Natural killer cell (primary cell): Measurements from ENCODE around the gene SMPDL3A. TPM values are rescaled to one million over a fixed set of nuclear protein-coding genes. Genes with fewer than 3 reads are reported as not detected.

Experiments
- ATAC-seq, 3 donors: fragments of 150-1000 bp in 2 of 3; fragments of 200-7000 bp in 1 of 3; cut with Tn5 transposase; 1 replicate in 1 of 3; 2 replicates in 2 of 3; pipeline ENCODE4 v1.10.0; 2021; ENCODE audit warnings: mild to moderate bottlenecking in 2 of 3, moderate library complexity in 2 of 3
- DNase-seq, 2 donors: peaks; one replicate each; pipeline versions ENCODE4 v3.0.0 to v3.0.0-alpha.2; 2013 to 2021; ENCODE audit warnings: mixed read lengths in 1 of 2
- H3K27ac ChIP-seq: one replicate; pipeline ENCODE4 v1.5.1; 2013; ENCODE audit warnings: mild to moderate bottlenecking, low read length
- H3K27me3 ChIP-seq: one replicate; pipeline ENCODE4 v1.6.1; 2013; ENCODE audit warnings: low read length; ENCODE audit not compliant: control insufficient read depth, insufficient read depth
- H3K36me3 ChIP-seq: one replicate; pipeline ENCODE4 v1.6.1; 2013; ENCODE audit warnings: low read length; ENCODE audit not compliant: control insufficient read depth, insufficient read depth
- H3K4me1 ChIP-seq: one replicate; pipeline ENCODE4 v1.6.1; 2013; ENCODE audit warnings: low read length; ENCODE audit not compliant: control insufficient read depth, insufficient read depth
- H3K4me3 ChIP-seq: one replicate; pipeline ENCODE4 v1.5.1; 2013; ENCODE audit warnings: low read length
- H3K9me3 ChIP-seq: one replicate; pipeline ENCODE4 v1.6.1; 2013; ENCODE audit warnings: low read length; ENCODE audit not compliant: control insufficient read depth, insufficient read depth
- H3K27ac Mint-ChIP-seq, 2 donors: one replicate each; pipeline ENCODE4 v1.8.0; 2022; ENCODE audit warnings: mild to moderate bottlenecking in 2 of 2, mixed read lengths in 2 of 2, moderate library complexity in 1 of 2
- H3K27me3 Mint-ChIP-seq, 2 donors: one replicate each; pipeline ENCODE4 v1.8.0; 2022; ENCODE audit warnings: low read depth in 2 of 2, mixed read lengths in 2 of 2
- H3K36me3 Mint-ChIP-seq: one replicate; pipeline ENCODE4 v1.8.0; 2022; ENCODE audit warnings: mixed read lengths
- H3K4me1 Mint-ChIP-seq, 2 donors: one replicate each; pipeline ENCODE4 v1.8.0; 2022; ENCODE audit warnings: mixed read lengths in 2 of 2
- H3K4me3 Mint-ChIP-seq: one replicate; pipeline ENCODE4 v1.8.0; 2022; ENCODE audit warnings: mild to moderate bottlenecking, moderate library complexity, mixed read lengths
- H3K9me3 Mint-ChIP-seq, 2 donors: one replicate each; pipeline ENCODE4 v1.8.0; 2022; ENCODE audit warnings: mixed read lengths in 2 of 2
- CTCF ChIP-seq: fragments of 200-600 bp; IDR thresholded peaks from one replicate; pipeline ENCODE4 v1.8.0; 2022; ENCODE audit warnings: antibody characterized with exemption
- WGBS: methylation state at CpG from one replicate; pipeline ENCODE4 v1.1.7; 2013; ENCODE audit warnings: missing lambda C conversion rate; ENCODE audit not compliant: insufficient coverage; 5-methylcytosine and 5-hydroxymethylcytosine counted together
- intact Hi-C: fragments of 100-400 bp; cut with micrococcal nuclease; formaldehyde crosslinking; loops from one replicate; pipeline ENCODE4 v1.14.2; 2022
- total RNA-seq, 4 donors: library from RNA; stranded (reverse); fragments of 120-200 nt in 1 of 4; gene quantifications; one replicate each; pipeline versions ENCODE4 v1.2.3 to v1.2.4, GENCODE V29; 2013 to 2022

SMPDL3A gene
- total RNA-seq, 3 donors from 2014 or later (not counting 1 experiment from before 2014, with no cell fraction given) = 1.1 to 4.3 (median 3.9) TPM

GRCh38 chr6:122839472-122839871, 50.4 kb downstream of the SMPDL3A start:
- Mint-ChIP-seq H3K36me3 (no peaks in the 10 kb centered on the region), H3K9me3 (no peaks in the 10 kb centered on the region), H3K27ac (no peak overlapping the region), H3K4me1 (no peaks in the 10 kb centered on the region), H3K4me3 (no peak overlapping the region), H3K27me3 (peaks cover 0 to 15% of the 10 kb centered on the region in 2 donors)
- H3K36me3 ChIP-seq = no peaks in the 10 kb centered on the region
- TF ChIP-seq CTCF = peak; percentile 46
- no peak overlapping the region for H3K4me3 ChIP-seq
- H3K9me3 ChIP-seq = no peaks in the 10 kb centered on the region
- H3K4me1 ChIP-seq = no peaks in the 10 kb centered on the region
- no peak overlapping the region for H3K27ac ChIP-seq
- no peaks in the 10 kb centered on the region for H3K27me3 ChIP-seq
- ATAC-seq = peak; percentile 58 to 71 (median 62)
- intact Hi-C loops = loop anchor here (1.0 kb wide), 2 partner anchors 108 to 347 kb away; no protein-coding TSS in a partner anchor
- WGBS = no CpG with 5 or more reads among the region's 1 CpG
- DNase-seq = peak; percentile 25 to 67

GRCh38 chr6:122839906-122840305, 50.8 kb downstream of the SMPDL3A start:
- no peak overlapping the region for H3K27ac ChIP-seq
- WGBS = 65% methylated on average over 6 of the region's 8 CpGs
- Mint-ChIP-seq H3K9me3 (no peaks in the 10 kb centered on the region), H3K27ac (no peak overlapping the region), H3K4me3 (no peak overlapping the region), H3K36me3 (no peaks in the 10 kb centered on the region), H3K4me1 (no peaks in the 10 kb centered on the region), H3K27me3 (peaks cover 0 to 15% of the 10 kb centered on the region in 2 donors)
- H3K9me3 ChIP-seq = no peaks in the 10 kb centered on the region
- intact Hi-C loops = loop anchor here (1.0 kb wide), 2 partner anchors 109 to 348 kb away; no protein-coding TSS in a partner anchor
- no peak for TF ChIP-seq CTCF
- H3K27me3 ChIP-seq = no peaks in the 10 kb centered on the region
- no peak overlapping the region for H3K4me3 ChIP-seq
- ATAC-seq = no peak
- DNase-seq = no peak
- H3K36me3 ChIP-seq = no peaks in the 10 kb centered on the region
- no peaks in the 10 kb centered on the region for H3K4me1 ChIP-seq

GRCh38 chr6:122845464-122845863, 56.4 kb downstream of the SMPDL3A start:
- Histone ChIP-seq H3K9me3 (no peaks in the 10 kb centered on the region), H3K4me1 (no peaks in the 10 kb centered on the region), H3K36me3 (no peaks in the 10 kb centered on the region), H3K27me3 (no peaks in the 10 kb centered on the region), H3K27ac (no peak overlapping the region), H3K4me3 (no peak overlapping the region)
- Mint-ChIP-seq H3K9me3 (no peaks in the 10 kb centered on the region), H3K4me3 (no peak overlapping the region), H3K36me3 (no peaks in the 10 kb centered on the region), H3K27me3 (peaks cover 0 to 10% of the 10 kb centered on the region in 2 donors), H3K27ac (no peak overlapping the region), H3K4me1 (no peaks in the 10 kb centered on the region)
- 93% methylated on average over 9 of the region's 9 CpGs for WGBS
- intact Hi-C loops = no loop called here
- DNase-seq = no peak
- no peak for TF ChIP-seq CTCF
- ATAC-seq = no peak

- no peaks in the 10 kb centered on the region for H3K9me3 ChIP-seq
Observed at GRCh38 chr6:122845916-122846612, 57.0 kb downstream of the SMPDL3A start.

More at GRCh38 chr6:122845916-122846612, 57.0 kb downstream of the SMPDL3A start:
- Histone ChIP-seq H3K4me1 (no peaks in the 10 kb centered on the region), H3K36me3 (no peaks in the 10 kb centered on the region), H3K27ac (no peak overlapping the region), H3K4me3 (no peak overlapping the region), H3K27me3 (no peaks in the 10 kb centered on the region)
- intact Hi-C loops = no loop called here
- 64% methylated on average over 2 of the region's 3 CpGs for WGBS
- H3K4me1 Mint-ChIP-seq = no peaks in the 10 kb centered on the region
- H3K27ac Mint-ChIP-seq = no peak overlapping the region
- TF ChIP-seq CTCF = no peak
- DNase-seq = no peak
- ATAC-seq = no peak
- H3K4me3 Mint-ChIP-seq = no peak overlapping the region
- H3K36me3 Mint-ChIP-seq = no peaks in the 10 kb centered on the region
- H3K9me3 Mint-ChIP-seq = no peaks in the 10 kb centered on the region
- peaks cover 0 to 5% of the 10 kb centered on the region in 2 donors for H3K27me3 Mint-ChIP-seq
